ENCODE results near the gene MEG3. TPM values are rescaled to one million over a fixed set of nuclear protein-coding genes. Genes with fewer than 3 reads are reported as not detected.

MEG3 gene
- total RNA-seq, 3 donors from 2014 or later (not counting 1 experiment from before 2014, with no cell fraction given): 1.0 to 6.6 (median 1.9) TPM

DNA sequence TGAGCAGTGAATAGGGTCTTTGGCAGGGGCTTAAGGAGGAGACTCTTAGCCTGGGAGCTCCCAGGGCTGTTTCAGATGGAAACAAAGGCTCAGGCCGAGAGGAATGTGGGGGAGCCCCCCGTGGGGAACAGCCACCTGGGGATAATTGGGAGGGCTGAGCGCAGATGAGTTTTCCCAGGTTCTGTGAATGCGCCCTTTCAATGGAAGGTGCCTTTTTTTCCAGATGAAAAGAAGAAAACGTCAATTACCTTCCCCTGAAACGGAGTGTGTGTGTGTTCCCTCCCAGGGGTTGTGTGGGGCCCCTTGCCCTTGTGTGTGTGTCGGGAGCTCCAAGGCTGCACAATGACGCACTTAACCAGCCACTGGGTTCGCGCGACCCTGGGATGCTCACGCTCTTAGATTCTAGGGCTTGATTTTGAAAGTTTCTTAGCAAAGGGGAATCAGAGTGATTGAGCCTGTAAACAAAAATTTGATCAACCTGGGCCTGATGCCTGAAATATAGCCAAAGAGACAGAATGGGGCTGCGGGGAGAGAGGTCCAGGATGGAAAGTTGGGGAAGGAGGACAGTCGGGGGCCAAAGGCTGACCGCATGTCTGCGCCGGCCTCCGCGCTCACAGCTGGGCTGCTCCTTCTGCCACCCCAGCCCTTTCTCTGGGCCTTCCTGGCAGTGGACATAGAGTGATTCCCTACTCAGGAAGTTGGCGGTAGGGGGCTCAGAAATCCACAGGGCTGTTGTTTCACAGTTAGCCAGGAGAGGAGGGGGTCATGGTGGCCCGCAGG, 14.6 kb downstream of the MEG3 start:
- 93% methylated on average over 21 of the region's 21 CpGs for WGBS (ENCODE audit: insufficient coverage)
- Histone ChIP-seq H3K4me3 (ENCODE audit: low read length) (no peak overlapping the region), H3K27me3 (ENCODE audit: control insufficient read depth, insufficient read depth, low read length) (no peaks in the 10 kb centered on the region), H3K27ac (ENCODE audit: low read length) (no peak overlapping the region), H3K4me1 (ENCODE audit: control insufficient read depth, insufficient read depth, low read length) (no peaks in the 10 kb centered on the region), H3K9me3 (ENCODE audit: control insufficient read depth, insufficient read depth, low read length) (no peaks in the 10 kb centered on the region), H3K36me3 (ENCODE audit: control insufficient read depth, insufficient read depth, low read length) (no peaks in the 10 kb centered on the region)
- Mint-ChIP-seq H3K36me3 (no peaks in the 10 kb centered on the region), H3K27me3 (ENCODE audit: low read depth in 2 of 2) (no peaks in the 10 kb centered on the region), H3K9me3 (no peaks in the 10 kb centered on the region), H3K4me3 (no peak overlapping the region), H3K27ac (no peak overlapping the region), H3K4me1 (no peaks in the 10 kb centered on the region)
- ATAC-seq (no peak), DNase-seq (no peak)
- intact Hi-C loops (cut with micrococcal nuclease): no loop called here
- TF ChIP-seq, protein P1, sequence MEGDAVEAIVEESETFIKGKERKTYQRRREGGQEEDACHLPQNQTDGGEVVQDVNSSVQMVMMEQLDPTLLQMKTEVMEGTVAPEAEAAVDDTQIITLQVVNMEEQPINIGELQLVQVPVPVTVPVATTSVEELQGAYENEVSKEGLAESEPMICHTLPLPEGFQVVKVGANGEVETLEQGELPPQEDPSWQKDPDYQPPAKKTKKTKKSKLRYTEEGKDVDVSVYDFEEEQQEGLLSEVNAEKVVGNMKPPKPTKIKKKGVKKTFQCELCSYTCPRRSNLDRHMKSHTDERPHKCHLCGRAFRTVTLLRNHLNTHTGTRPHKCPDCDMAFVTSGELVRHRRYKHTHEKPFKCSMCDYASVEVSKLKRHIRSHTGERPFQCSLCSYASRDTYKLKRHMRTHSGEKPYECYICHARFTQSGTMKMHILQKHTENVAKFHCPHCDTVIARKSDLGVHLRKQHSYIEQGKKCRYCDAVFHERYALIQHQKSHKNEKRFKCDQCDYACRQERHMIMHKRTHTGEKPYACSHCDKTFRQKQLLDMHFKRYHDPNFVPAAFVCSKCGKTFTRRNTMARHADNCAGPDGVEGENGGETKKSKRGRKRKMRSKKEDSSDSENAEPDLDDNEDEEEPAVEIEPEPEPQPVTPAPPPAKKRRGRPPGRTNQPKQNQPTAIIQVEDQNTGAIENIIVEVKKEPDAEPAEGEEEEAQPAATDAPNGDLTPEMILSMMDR (IDR thresholded peaks at IDR 0.05): no peak

DNA sequence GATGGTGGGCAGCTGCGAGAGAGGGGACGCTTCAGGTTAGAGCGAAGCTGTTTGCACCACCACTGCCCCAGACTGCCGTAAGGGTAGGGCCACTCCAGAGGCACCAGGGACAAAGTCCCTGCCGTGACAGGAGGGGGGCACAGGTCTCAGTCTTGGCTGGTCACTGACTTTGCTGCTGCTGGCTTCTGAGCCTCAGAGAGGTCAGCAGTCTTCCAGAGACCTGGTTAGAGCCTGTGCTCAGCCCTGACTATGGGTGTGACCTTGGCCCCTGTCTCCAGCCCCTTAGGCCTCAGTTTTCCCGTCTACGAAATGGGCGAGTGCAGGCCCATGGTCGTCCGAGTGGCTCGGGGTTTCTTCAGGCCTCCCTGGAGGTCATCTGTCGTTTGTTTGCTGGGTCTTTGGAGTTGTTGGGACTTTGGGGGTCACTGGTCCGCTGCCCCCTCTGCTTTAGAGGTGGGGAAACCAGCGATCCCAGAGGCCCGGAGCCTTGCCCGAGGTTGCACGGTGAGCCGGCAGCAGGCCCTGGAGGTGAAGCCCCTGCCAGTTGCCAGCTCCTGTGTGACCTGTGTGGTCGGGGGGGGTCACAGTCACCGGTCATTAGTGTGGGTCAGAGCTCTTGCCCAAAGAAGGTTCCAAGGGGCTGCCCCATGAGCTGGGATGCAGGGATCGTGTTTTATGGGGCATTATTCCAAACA, 15.3 kb downstream of the MEG3 start:
- 90% methylated on average over 21 of the region's 21 CpGs for WGBS (ENCODE audit: insufficient coverage)

DNA sequence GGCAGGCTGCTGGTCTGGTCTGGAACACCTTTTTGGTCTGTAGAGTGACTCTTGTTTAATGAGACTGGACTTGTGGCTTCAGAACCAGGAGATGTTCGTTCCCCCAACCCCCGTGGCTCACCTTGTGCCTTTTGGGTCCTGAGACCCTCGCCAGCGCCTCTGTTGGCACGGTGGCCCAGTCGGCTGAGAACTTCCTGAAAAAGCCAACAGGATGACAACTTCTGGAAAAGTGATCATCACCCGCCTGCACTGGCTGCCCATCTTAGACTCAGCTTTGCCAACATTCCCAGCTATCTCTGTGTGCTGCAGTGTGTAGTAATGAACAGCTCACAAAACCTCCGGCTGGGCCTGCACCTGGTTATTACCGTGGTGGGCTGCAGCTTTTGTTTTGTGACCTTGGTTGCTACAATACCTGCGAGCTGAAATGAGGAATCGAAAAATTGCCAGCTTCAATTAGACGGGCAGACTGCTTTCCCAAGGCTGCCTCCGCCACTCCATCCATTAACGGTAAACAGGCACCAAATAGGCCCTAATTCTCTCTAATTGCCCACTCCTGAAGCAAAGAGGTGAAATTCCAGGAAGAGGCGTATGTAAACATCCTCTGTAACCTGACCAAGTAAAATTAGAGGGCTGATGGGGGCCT, 16.0 kb downstream of the MEG3 start:
- intact Hi-C loops (cut with micrococcal nuclease): no loop called here
- Mint-ChIP-seq H3K36me3 (no peaks in the 10 kb centered on the region), H3K27ac (no peak overlapping the region), H3K4me1 (no peaks in the 10 kb centered on the region), H3K4me3 (no peak overlapping the region), H3K9me3 (no peaks in the 10 kb centered on the region), H3K27me3 (ENCODE audit: low read depth in 2 of 2) (no peaks in the 10 kb centered on the region)
- Histone ChIP-seq H3K27me3 (ENCODE audit: control insufficient read depth, insufficient read depth, low read length) (no peaks in the 10 kb centered on the region), H3K4me3 (ENCODE audit: low read length) (no peak overlapping the region), H3K4me1 (ENCODE audit: control insufficient read depth, insufficient read depth, low read length) (no peaks in the 10 kb centered on the region), H3K9me3 (ENCODE audit: control insufficient read depth, insufficient read depth, low read length) (no peaks in the 10 kb centered on the region), H3K36me3 (ENCODE audit: control insufficient read depth, insufficient read depth, low read length) (no peaks in the 10 kb centered on the region), H3K27ac (ENCODE audit: low read length) (no peak overlapping the region)
- ATAC-seq (no peak), DNase-seq (no peak)
- WGBS (ENCODE audit: insufficient coverage): 83% methylated on average over 15 of the region's 15 CpGs
- TF ChIP-seq, protein P1 (IDR thresholded peaks at IDR 0.05): no peak

More for the DNA sequence above, 15.3 kb downstream of the MEG3 start:
- no peaks in the 10 kb centered on the region for H3K27me3 Mint-ChIP-seq (ENCODE audit: low read depth in 2 of 2)
- H3K27ac ChIP-seq (ENCODE audit: low read length): no peak overlapping the region
- no peak overlapping the region for H3K4me3 ChIP-seq (ENCODE audit: low read length)
- no peak overlapping the region for H3K4me3 Mint-ChIP-seq
- H3K27ac Mint-ChIP-seq: no peak overlapping the region
- DNase-seq (no peak), ATAC-seq (no peak)
- no peaks in the 10 kb centered on the region for H3K36me3 ChIP-seq (ENCODE audit: control insufficient read depth, insufficient read depth, low read length)
- intact Hi-C loops (cut with micrococcal nuclease): no loop called here
- H3K27me3 ChIP-seq (ENCODE audit: control insufficient read depth, insufficient read depth, low read length): no peaks in the 10 kb centered on the region
- H3K9me3 ChIP-seq (ENCODE audit: control insufficient read depth, insufficient read depth, low read length): no peaks in the 10 kb centered on the region
- H3K36me3 Mint-ChIP-seq: no peaks in the 10 kb centered on the region
- H3K4me1 ChIP-seq (ENCODE audit: control insufficient read depth, insufficient read depth, low read length): no peaks in the 10 kb centered on the region
- no peaks in the 10 kb centered on the region for H3K9me3 Mint-ChIP-seq
- TF ChIP-seq, protein P1 (IDR thresholded peaks at IDR 0.05): no peak
- H3K4me1 Mint-ChIP-seq: no peaks in the 10 kb centered on the region

Data from natural killer cell (primary cell).